Effector CD4-positive, alpha-beta T cell (primary cell): ENCODE results near the gene ODAD3.

Source experiments
- DNase-seq: peaks from one replicate; pipeline ENCODE4 v3.0.0-alpha.2; 2020

Gene ODAD3

GRCh38 chr19:11373885-11374432, 61.0 kb downstream of the ODAD3 start:
- no peak for DNase-seq

- DNase-seq: no peak
Observed at GRCh38 chr19:11373166-11373884, 61.6 kb downstream of the ODAD3 start.

- no peak for DNase-seq
Observed at GRCh38 chr19:11370744-11371143, 64.2 kb downstream of the ODAD3 start.
